Left lobe of liver (tissue), 2 donors: Measurements from ENCODE around the gene RNF212B. TPM values are rescaled to one million over a fixed set of nuclear protein-coding genes. Genes with fewer than 3 reads are reported as not detected.
A peak's percentile ranks its signal among the peaks of the same experiment; 100 is the strongest.

Experiments
- ATAC-seq: fragments of 200-7000 bp; cut with Tn5 transposase; one replicate; pipeline ENCODE4 v1.9.1; 2020; ENCODE audit warnings: mild to moderate bottlenecking, moderate library complexity
- DNase-seq: peaks from one replicate; pipeline ENCODE4 v3.0.0-alpha.2; 2020; ENCODE audit warnings: low spot score
- total RNA-seq: library from RNA; stranded (reverse); gene quantifications from one replicate; pipeline ENCODE4 v1.2.1, GENCODE V29; 2021
- donor health status: DM: no; HTN: no; CAD: no; lungs with moderate emphysema.
- donor health status: DM: no; HTN: yes; CAD: no.

Gene RNF212B
- total RNA-seq, 1 donor from 2014 or later: not detected

- ATAC-seq (no peak), DNase-seq (no peak)
Measured at GRCh38 chr14:23319746-23320583, 82.2 kb downstream of the RNF212B start.

GRCh38 chr14:23320584-23321571, 83.1 kb downstream of the RNF212B start, which contains the start of gene PABPN1:
Gene PABPN1 (plus strand): TSS chr14:23321457. CDS start chr14:23321470, 13 bp downstream.
- DNase-seq: peak; percentile 100
- ATAC-seq: peak; percentile 87

- ATAC-seq: peak; percentile 55
- DNase-seq: peak; percentile 74
Measured at GRCh38 chr14:23321572-23322547, 84.1 kb downstream of the RNF212B start.

Other genes starting within 250 kb of the RNF212B start
- gene C14orf93, start 227.8 kb upstream of the RNF212B start, total RNA-seq: 4.3 TPM
- 59.9 TPM for gene PSMB5, start 203.0 kb upstream of the RNF212B start, total RNA-seq
- gene PSMB11, start 195.7 kb upstream of the RNF212B start, total RNA-seq: not detected
- gene CDH24, start 180.4 kb upstream of the RNF212B start, total RNA-seq: 0.43 TPM
- 48.2 TPM for gene ACIN1, start 142.8 kb upstream of the RNF212B start, total RNA-seq
- 14.4 TPM for gene C14orf119, start 142.4 kb upstream of the RNF212B start, total RNA-seq
- not detected for gene CIROP, start 132.9 kb upstream of the RNF212B start, total RNA-seq
- not detected for gene CEBPE, start 118.7 kb upstream of the RNF212B start, total RNA-seq
- 6.7 TPM for gene SLC7A8, start 54.3 kb upstream of the RNF212B start, total RNA-seq
- 8.9 TPM for gene HOMEZ, start 48.2 kb downstream of the RNF212B start, total RNA-seq
- gene PPP1R3E, start 64.9 kb downstream of the RNF212B start, total RNA-seq: 11.5 TPM
- 14.0 TPM for gene BCL2L2, start 68.9 kb downstream of the RNF212B start, total RNA-seq
- 86.9 TPM for gene PABPN1, start 83.5 kb downstream of the RNF212B start, total RNA-seq
- 3.6 TPM for gene SLC22A17, start 115.0 kb downstream of the RNF212B start, total RNA-seq
- gene EFS, start 127.2 kb downstream of the RNF212B start, total RNA-seq: 0.68 TPM
- not detected for gene IL25, start 134.9 kb downstream of the RNF212B start, total RNA-seq
- not detected for gene CMTM5, start 139.1 kb downstream of the RNF212B start, total RNA-seq
- not detected for gene MYH6, start 170.3 kb downstream of the RNF212B start, total RNA-seq
- not detected for gene MYH7, start 197.7 kb downstream of the RNF212B start, total RNA-seq
- 12.1 TPM for gene NGDN, start 231.8 kb downstream of the RNF212B start, total RNA-seq